HepG2 (cell line): ENCODE data around the gene GDPD4. TPM values are rescaled to one million over a fixed set of nuclear protein-coding genes. Genes with fewer than 3 reads are reported as not detected.

Source experiments
- GABPA ChIP-seq, 2 experiments: IDR thresholded peaks; 2 replicates each; pipeline ENCODE4 v1.6.1; 2011 to 2016; ENCODE audit warnings: low read depth in 2 of 2, low read length in 1 of 2, missing biosample characterization in 1 of 2, missing genetic modification characterization in 1 of 2
- HNRNPUL1 ChIP-seq: fragments of 200-400 bp; formaldehyde crosslinking; IDR thresholded peaks from 2 replicates; pipeline ENCODE4 v1.6.1; 2017; ENCODE audit warnings: low read depth, mild to moderate bottlenecking, low read length, moderate library complexity
- NFE2L2 ChIP-seq: fragments of 150-350 bp; IDR thresholded peaks from 2 replicates; pipeline ENCODE4 v1.6.1; 2014; ENCODE audit warnings: low read length
- PCBP2 ChIP-seq: fragments of 200-400 bp; formaldehyde crosslinking; optimal IDR thresholded peaks from 2 replicates; pipeline ENCODE3; 2018; ENCODE audit warnings: low read length, low read depth; ENCODE audit not compliant: poor library complexity, severe bottlenecking
- PHF21A ChIP-seq: sonication (generic); formaldehyde crosslinking; IDR thresholded peaks from 2 replicates; pipeline ENCODE4 v1.5.0; 2020; ENCODE audit warnings: mild to moderate bottlenecking, missing genetic modification reagents
- POLR2G ChIP-seq: fragments of 200-400 bp; formaldehyde crosslinking; IDR thresholded peaks from 2 replicates; pipeline ENCODE4 v1.6.1; 2018; ENCODE audit warnings: mild to moderate bottlenecking, low read depth, low read length, moderate library complexity
- SP5 ChIP-seq: IDR thresholded peaks from 2 replicates; pipeline ENCODE4 v1.6.1; 2016; ENCODE audit warnings: low read depth, borderline replicate concordance
- STAT5B ChIP-seq: sonication (generic); formaldehyde crosslinking; IDR thresholded peaks from 2 replicates; pipeline ENCODE4 v1.4.0; 2020; ENCODE audit warnings: missing genetic modification reagents
- ZNF329 ChIP-seq: sonication (generic); formaldehyde crosslinking; IDR thresholded peaks from 2 replicates; pipeline ENCODE4 v1.9.0; 2021; ENCODE audit warnings: low read depth, mild to moderate bottlenecking, missing genetic modification reagents
- ZNF569 ChIP-seq: sonication (generic); formaldehyde crosslinking; IDR thresholded peaks from 2 replicates; pipeline ENCODE4 v1.5.0; 2020; ENCODE audit warnings: mild to moderate bottlenecking, missing genetic modification reagents, moderate library complexity, borderline replicate concordance
- ZNF724P ChIP-seq: sonication (generic); formaldehyde crosslinking; IDR thresholded peaks from 2 replicates; pipeline ENCODE4 v1.8.0; 2022; ENCODE audit warnings: missing genetic modification reagents, borderline replicate concordance
- ZNF782 ChIP-seq: sonication (generic); formaldehyde crosslinking; IDR thresholded peaks from 2 replicates; pipeline ENCODE4 v1.4.0; 2020; ENCODE audit warnings: missing genetic modification reagents, mild to moderate bottlenecking, borderline replicate concordance
- polyA plus RNA-seq, 8 experiments: library from polyadenylated mRNA; depleted of rRNA in 3 of 8; stranded (reverse) in 7 of 8; unstranded in 1 of 8; fragments of >200 nt; fragmentation: Illumina TruSeq in 4 of 8; extraction: Trizol in 4 of 8; gene quantifications; 2 replicates each; pipeline versions ENCODE4 v1.2.1 to v1.2.3, GENCODE V29; 2011 to 2016; ENCODE audit warnings: low read depth in 4 of 8, missing spikeins in 1 of 8, mixed read lengths in 1 of 8; ENCODE audit not compliant: insufficient read depth in 1 of 8
- total RNA-seq, 5 experiments: library from RNA; depleted of rRNA; stranded (reverse); fragments of >200 nt; fragmentation: Illumina TruSeq; extraction: Trizol; gene quantifications; 2 replicates each; pipeline ENCODE4 v1.2.3, GENCODE V29; 2016; ENCODE audit warnings: low read depth in 1 of 5
- TF ChIP-seq, protein P1 (sequence below): IDR thresholded peaks from 2 replicates; pipeline ENCODE4 v1.6.1; 2016; ENCODE audit warnings: control low read depth
- TF ChIP-seq, protein P2 (sequence below): IDR thresholded peaks from 2 replicates; pipeline ENCODE4 v1.6.1; 2016; ENCODE audit warnings: low read depth
- TF ChIP-seq, protein P3 (sequence below): IDR thresholded peaks from 2 replicates; pipeline ENCODE4 v1.6.1; 2012; ENCODE audit warnings: inconsistent platforms
- TF ChIP-seq, protein P4 (sequence below): sonication (generic); IDR thresholded peaks from 2 replicates; pipeline ENCODE4 v1.6.1; 2016; ENCODE audit warnings: low read depth, borderline replicate concordance
- TF ChIP-seq, protein P5 (sequence below): sonication (generic); formaldehyde crosslinking; IDR thresholded peaks from 2 replicates; pipeline ENCODE4 v1.5.0; 2020; ENCODE audit warnings: mild to moderate bottlenecking, missing genetic modification reagents
- TF ChIP-seq, protein P6 (sequence below): sonication (generic); formaldehyde crosslinking; IDR thresholded peaks from 2 replicates; pipeline ENCODE4 v1.9.0; 2021; ENCODE audit warnings: missing genetic modification reagents, borderline replicate concordance
- TF ChIP-seq, protein P7 (sequence below): sonication (generic); formaldehyde crosslinking; IDR thresholded peaks from 2 replicates; pipeline ENCODE4 v1.9.0; 2022; ENCODE audit warnings: low read depth, missing genetic modification reagents

Gene GDPD4
- total and polyA plus RNA-seq, 2 of the 13 experiments (the other 11 are each of a cell fraction or from before 2014, with no cell fraction given) = not detected

DNA sequence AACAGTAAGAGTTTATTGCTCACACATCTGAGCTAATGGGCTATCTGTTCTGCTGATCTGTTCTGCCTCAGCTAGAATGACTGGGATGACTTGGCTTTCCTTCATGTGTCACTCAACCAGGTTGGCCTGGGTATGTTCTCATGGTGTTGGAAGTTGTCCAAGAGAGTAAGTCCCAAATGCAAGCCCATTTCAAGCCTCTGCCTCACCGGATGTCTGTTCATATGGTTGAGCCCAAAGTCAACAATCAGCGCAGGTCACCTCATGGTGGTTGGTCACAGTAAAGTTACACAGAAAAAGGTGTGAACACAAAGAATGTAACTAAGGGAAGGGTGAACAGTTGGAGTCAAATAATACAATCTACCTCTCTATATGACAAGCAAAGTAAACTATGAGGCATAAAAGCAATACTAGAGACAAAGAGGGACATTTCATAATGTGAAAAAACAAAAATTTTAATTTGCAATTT is 1.9 kb downstream of the GDPD4 start (continued):
- TF ChIP-seq, protein P1, sequence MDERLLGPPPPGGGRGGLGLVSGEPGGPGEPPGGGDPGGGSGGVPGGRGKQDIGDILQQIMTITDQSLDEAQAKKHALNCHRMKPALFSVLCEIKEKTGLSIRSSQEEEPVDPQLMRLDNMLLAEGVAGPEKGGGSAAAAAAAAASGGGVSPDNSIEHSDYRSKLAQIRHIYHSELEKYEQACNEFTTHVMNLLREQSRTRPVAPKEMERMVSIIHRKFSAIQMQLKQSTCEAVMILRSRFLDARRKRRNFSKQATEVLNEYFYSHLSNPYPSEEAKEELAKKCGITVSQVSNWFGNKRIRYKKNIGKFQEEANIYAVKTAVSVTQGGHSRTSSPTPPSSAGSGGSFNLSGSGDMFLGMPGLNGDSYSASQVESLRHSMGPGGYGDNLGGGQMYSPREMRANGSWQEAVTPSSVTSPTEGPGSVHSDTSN (CRISPR knock-in tag) = peak; percentile 81
- TF ChIP-seq, protein P2, sequence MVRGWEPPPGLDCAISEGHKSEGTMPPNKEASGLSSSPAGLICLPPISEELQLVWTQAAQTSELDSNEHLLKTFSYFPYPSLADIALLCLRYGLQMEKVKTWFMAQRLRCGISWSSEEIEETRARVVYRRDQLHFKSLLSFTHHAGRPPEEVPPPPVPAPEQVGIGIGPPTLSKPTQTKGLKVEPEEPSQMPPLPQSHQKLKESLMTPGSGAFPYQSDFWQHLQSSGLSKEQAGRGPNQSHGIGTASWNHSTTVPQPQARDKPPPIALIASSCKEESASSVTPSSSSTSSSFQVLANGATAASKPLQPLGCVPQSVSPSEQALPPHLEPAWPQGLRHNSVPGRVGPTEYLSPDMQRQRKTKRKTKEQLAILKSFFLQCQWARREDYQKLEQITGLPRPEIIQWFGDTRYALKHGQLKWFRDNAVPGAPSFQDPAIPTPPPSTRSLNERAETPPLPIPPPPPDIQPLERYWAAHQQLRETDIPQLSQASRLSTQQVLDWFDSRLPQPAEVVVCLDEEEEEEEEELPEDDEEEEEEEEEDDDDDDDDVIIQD = peak; percentile 48
- TF ChIP-seq, protein P3, sequence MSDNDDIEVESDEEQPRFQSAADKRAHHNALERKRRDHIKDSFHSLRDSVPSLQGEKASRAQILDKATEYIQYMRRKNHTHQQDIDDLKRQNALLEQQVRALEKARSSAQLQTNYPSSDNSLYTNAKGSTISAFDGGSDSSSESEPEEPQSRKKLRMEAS = peak; percentile 55; the same call in 1 of the 2 replicates
- TF ChIP-seq, protein P4, sequence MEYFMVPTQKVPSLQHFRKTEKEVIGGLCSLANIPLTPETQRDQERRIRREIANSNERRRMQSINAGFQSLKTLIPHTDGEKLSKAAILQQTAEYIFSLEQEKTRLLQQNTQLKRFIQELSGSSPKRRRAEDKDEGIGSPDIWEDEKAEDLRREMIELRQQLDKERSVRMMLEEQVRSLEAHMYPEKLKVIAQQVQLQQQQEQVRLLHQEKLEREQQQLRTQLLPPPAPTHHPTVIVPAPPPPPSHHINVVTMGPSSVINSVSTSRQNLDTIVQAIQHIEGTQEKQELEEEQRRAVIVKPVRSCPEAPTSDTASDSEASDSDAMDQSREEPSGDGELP = peak; percentile 40; the same call in 1 of the 2 replicates
- TF ChIP-seq NFE2L2 (peak; percentile 70), PCBP2 (no peak), ZNF329 (CRISPR knock-in tag) (no peak), GABPA (IDR thresholded peaks at IDR 0.05; ENCODE audit: low read depth, low read length) (no peak), GABPA (CRISPR knock-in tag; IDR thresholded peaks at IDR 0.05; ENCODE audit: low read depth) (peak; percentile 61), ZNF724P (CRISPR knock-in tag) (no peak), ZNF782 (CRISPR knock-in tag) (no peak), HNRNPUL1 (no peak), POLR2G (no peak), PHF21A (no peak), ZNF569 (CRISPR knock-in tag) (no peak), SP5 (CRISPR knock-in tag) (no peak), STAT5B (CRISPR knock-in tag) (no peak)
- TF ChIP-seq, protein P5, sequence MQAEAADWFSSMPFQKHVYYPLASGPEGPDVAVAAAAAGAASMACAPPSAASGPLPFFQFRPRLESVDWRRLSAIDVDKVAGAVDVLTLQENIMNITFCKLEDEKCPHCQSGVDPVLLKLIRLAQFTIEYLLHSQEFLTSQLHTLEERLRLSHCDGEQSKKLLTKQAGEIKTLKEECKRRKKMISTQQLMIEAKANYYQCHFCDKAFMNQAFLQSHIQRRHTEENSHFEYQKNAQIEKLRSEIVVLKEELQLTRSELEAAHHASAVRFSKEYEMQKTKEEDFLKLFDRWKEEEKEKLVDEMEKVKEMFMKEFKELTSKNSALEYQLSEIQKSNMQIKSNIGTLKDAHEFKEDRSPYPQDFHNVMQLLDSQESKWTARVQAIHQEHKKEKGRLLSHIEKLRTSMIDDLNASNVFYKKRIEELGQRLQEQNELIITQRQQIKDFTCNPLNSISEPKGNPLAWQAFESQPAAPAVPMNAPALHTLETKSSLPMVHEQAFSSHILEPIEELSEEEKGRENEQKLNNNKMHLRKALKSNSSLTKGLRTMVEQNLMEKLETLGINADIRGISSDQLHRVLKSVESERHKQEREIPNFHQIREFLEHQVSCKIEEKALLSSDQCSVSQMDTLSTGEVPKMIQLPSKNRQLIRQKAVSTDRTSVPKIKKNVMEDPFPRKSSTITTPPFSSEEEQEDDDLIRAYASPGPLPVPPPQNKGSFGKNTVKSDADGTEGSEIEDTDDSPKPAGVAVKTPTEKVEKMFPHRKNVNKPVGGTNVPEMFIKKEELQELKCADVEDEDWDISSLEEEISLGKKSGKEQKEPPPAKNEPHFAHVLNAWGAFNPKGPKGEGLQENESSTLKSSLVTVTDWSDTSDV (CRISPR knock-in tag) = no peak
- TF ChIP-seq, protein P6, sequence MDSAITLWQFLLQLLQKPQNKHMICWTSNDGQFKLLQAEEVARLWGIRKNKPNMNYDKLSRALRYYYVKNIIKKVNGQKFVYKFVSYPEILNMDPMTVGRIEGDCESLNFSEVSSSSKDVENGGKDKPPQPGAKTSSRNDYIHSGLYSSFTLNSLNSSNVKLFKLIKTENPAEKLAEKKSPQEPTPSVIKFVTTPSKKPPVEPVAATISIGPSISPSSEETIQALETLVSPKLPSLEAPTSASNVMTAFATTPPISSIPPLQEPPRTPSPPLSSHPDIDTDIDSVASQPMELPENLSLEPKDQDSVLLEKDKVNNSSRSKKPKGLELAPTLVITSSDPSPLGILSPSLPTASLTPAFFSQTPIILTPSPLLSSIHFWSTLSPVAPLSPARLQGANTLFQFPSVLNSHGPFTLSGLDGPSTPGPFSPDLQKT (CRISPR knock-in tag) = no peak
- TF ChIP-seq, protein P7, sequence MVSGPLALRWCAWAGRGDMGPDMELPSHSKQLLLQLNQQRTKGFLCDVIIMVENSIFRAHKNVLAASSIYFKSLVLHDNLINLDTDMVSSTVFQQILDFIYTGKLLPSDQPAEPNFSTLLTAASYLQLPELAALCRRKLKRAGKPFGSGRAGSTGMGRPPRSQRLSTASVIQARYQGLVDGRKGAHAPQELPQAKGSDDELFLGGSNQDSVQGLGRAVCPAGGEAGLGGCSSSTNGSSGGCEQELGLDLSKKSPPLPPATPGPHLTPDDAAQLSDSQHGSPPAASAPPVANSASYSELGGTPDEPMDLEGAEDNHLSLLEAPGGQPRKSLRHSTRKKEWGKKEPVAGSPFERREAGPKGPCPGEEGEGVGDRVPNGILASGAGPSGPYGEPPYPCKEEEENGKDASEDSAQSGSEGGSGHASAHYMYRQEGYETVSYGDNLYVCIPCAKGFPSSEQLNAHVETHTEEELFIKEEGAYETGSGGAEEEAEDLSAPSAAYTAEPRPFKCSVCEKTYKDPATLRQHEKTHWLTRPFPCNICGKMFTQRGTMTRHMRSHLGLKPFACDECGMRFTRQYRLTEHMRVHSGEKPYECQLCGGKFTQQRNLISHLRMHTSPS = no peak
